ENCODE measurements around the gene MYO7A.

MYO7A gene

GRCh38 chr11:77159219-77159936, 31.3 kb downstream of the MYO7A start:
- DNase-seq (ENCODE audit: insufficient read length, low spot score) (no peak), FAIRE-seq (no peak)
- TF ChIP-seq CTCF (IDR thresholded peaks at IDR 0.05; ENCODE audit: insufficient read depth, missing control alignments): no peak

- DNase-seq (ENCODE audit: insufficient read length, low spot score) (no peak), FAIRE-seq (no peak)
- no peak for TF ChIP-seq CTCF (IDR thresholded peaks at IDR 0.05; ENCODE audit: insufficient read depth, missing control alignments)
Observed at GRCh38 chr11:77159937-77160495, 32.0 kb downstream of the MYO7A start.

DNA sequence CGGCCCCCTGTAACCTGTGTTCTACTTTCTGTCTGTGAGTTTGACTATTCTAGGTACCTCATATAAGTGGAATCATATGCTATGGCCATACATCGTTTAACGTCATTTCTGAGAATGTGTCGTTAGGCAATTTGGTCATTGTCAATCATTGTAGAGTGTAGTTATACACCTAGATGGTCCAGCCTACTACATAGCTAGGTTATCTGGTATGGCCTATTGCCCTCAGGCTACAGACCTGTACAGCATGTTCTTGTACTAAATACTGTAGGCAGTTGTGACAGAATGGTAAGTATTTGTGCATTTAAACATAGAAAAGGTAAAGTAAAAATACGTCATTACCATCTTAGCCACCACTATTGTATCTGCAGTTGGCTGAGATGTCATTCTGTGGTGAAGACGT, 35.2 kb downstream of the MYO7A start:
- FAIRE-seq (no peak), DNase-seq (ENCODE audit: insufficient read length, low spot score) (no peak)
- no peak for TF ChIP-seq CTCF (IDR thresholded peaks at IDR 0.05; ENCODE audit: insufficient read depth, missing control alignments)

- DNase-seq (ENCODE audit: insufficient read length, low spot score) (no peak), FAIRE-seq (no peak)
- TF ChIP-seq CTCF (IDR thresholded peaks at IDR 0.05; ENCODE audit: insufficient read depth, missing control alignments): no peak
Observed at GRCh38 chr11:77165066-77165465, 37.0 kb downstream of the MYO7A start.

GRCh38 chr11:77166021-77166420, 38.0 kb downstream of the MYO7A start:
- no peak for FAIRE-seq
- TF ChIP-seq CTCF (IDR thresholded peaks at IDR 0.05; ENCODE audit: insufficient read depth, missing control alignments): no peak

DNA sequence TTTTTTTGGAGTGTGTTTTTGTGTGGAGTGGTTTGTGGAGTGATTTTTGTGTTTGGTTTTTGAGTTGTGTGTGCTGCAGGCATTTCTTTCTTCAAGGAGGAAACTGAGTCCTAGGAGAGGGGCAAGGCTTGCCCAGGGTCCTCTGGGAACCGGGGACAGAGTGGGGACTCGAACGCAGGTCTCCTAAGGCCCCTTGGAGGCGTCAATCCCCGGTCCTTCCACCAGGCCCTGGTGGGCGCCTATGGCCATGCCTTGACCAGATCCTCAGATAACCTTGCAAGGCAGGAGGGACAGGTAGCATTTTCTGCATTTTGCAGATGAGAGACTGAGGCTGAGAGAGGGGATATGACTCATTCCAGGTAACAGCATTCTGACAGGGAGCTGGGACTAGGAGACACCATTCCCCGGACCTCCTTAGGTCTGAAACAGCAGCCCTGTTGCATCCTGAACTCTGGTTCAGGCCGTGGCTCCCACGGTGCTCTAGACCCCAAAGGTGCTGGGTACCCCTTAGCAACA, 39.1 kb downstream of the MYO7A start:
- no peak for FAIRE-seq
- no peak for TF ChIP-seq CTCF (IDR thresholded peaks at IDR 0.05; ENCODE audit: insufficient read depth, missing control alignments)
- no peak for DNase-seq (ENCODE audit: insufficient read length, low spot score)

More at GRCh38 chr11:77166021-77166420, 38.0 kb downstream of the MYO7A start:
- DNase-seq (ENCODE audit: insufficient read length, low spot score): no peak

GRCh38 chr11:77167791-77168190, 39.7 kb downstream of the MYO7A start:
- DNase-seq (ENCODE audit: insufficient read length, low spot score) (no peak), FAIRE-seq (no peak)

More at GRCh38 chr11:77167791-77168190, 39.7 kb downstream of the MYO7A start:
- no peak for TF ChIP-seq CTCF (IDR thresholded peaks at IDR 0.05; ENCODE audit: insufficient read depth, missing control alignments)

Data from D721Med (cell line).